ENCODE data around the gene CADM4. TPM values are rescaled to one million over a fixed set of nuclear protein-coding genes. Genes with fewer than 3 reads are reported as not detected.

The CADM4 gene
- total RNA-seq, 4 donors from 2014 or later, result 19.8 to 52.5 (median 31.6) TPM

GRCh38 chr19:43634872-43635560, 4.6 kb downstream of the CADM4 start:
- Histone ChIP-seq H3K36me3 (no peaks in the 10 kb centered on the region), H3K27me3 (no peaks in the 10 kb centered on the region), H3K27ac (peak overlapping the region in 3 of 4 donors; percentile 66 to 77 (median 68)), H3K9me3 (no peaks in the 10 kb centered on the region), H3K4me1 (peaks cover 0 to 32% (median under 1%) of the 10 kb centered on the region in 3 donors), H3K4me3 (peak overlapping the region in 1 of 2 donors; percentile 36)
- ATAC-seq, result no peak
- TF ChIP-seq POLR2AphosphoS5 (IDR thresholded peaks at IDR 0.05) (no peak), EP300 (IDR thresholded peaks at IDR 0.05) (no peak), POLR2A (IDR thresholded peaks at IDR 0.05) (no peak), CTCF (IDR thresholded peaks at IDR 0.05) (no peak)
- 0 to 25% methylated on average over 1 to 5 of the region's 17 CpGs for WGBS, 2 donors (ENCODE audit: low coverage in 1 of 2)

- Histone ChIP-seq H3K9me3 (no peaks in the 10 kb centered on the region), H3K4me1 (peaks cover 0 to 30% (median 0%) of the 10 kb centered on the region in 3 donors), H3K36me3 (no peaks in the 10 kb centered on the region), H3K27me3 (no peaks in the 10 kb centered on the region), H3K27ac (peak overlapping the region in 3 of 4 donors; percentile 66 to 77 (median 68)), H3K4me3 (peak overlapping the region in 1 of 2 donors; percentile 36)
- 24 to 30% methylated on average over 2 to 4 of the region's 5 CpGs for WGBS, 2 donors (ENCODE audit: low coverage in 1 of 2)
- no peak for ATAC-seq
- TF ChIP-seq CTCF (IDR thresholded peaks at IDR 0.05) (no peak), EP300 (IDR thresholded peaks at IDR 0.05) (no peak), POLR2AphosphoS5 (IDR thresholded peaks at IDR 0.05) (no peak), POLR2A (IDR thresholded peaks at IDR 0.05) (no peak)
These were observed 5.2 kb downstream of the CADM4 start for GRCh38 chr19:43634506-43634871.

- H3K27me3 ChIP-seq, result no peaks in the 10 kb centered on the region
- no peaks in the 10 kb centered on the region for H3K36me3 ChIP-seq
- H3K27ac ChIP-seq, result peak overlapping the region in 1 of 4 donors; percentile 66
- no peak for TF ChIP-seq POLR2AphosphoS5 (IDR thresholded peaks at IDR 0.05)
- TF ChIP-seq POLR2A (IDR thresholded peaks at IDR 0.05), result no peak
- no peak for TF ChIP-seq EP300 (IDR thresholded peaks at IDR 0.05)
- no peak for TF ChIP-seq CTCF (IDR thresholded peaks at IDR 0.05)
- ATAC-seq, result no peak
- H3K4me1 ChIP-seq, result peaks cover 0 to 27% (median 0%) of the 10 kb centered on the region in 3 donors
- no peak overlapping the region for H3K4me3 ChIP-seq
- no peaks in the 10 kb centered on the region for H3K9me3 ChIP-seq
- WGBS, 2 donors (ENCODE audit: low coverage in 1 of 2), result 85 to 100% methylated on average over 3 to 5 of the region's 5 CpGs
These were observed 5.6 kb downstream of the CADM4 start for GRCh38 chr19:43634068-43634467.

- Histone ChIP-seq H3K27ac (no peak overlapping the region), H3K4me3 (no peak overlapping the region), H3K4me1 (peaks cover 0 to 21% (median 0%) of the 10 kb centered on the region in 3 donors), H3K36me3 (no peaks in the 10 kb centered on the region), H3K9me3 (no peaks in the 10 kb centered on the region), H3K27me3 (no peaks in the 10 kb centered on the region)
- TF ChIP-seq CTCF (IDR thresholded peaks at IDR 0.05), result no peak
- TF ChIP-seq POLR2AphosphoS5 (IDR thresholded peaks at IDR 0.05), result no peak
- TF ChIP-seq EP300 (IDR thresholded peaks at IDR 0.05), result no peak
- TF ChIP-seq POLR2A (IDR thresholded peaks at IDR 0.05), result no peak
- 83 to 100% methylated on average over 1 to 2 of the region's 4 CpGs for WGBS, 2 donors (ENCODE audit: low coverage in 1 of 2)
- no peak for ATAC-seq
These were observed 6.1 kb downstream of the CADM4 start for GRCh38 chr19:43633520-43633919.

GRCh38 chr19:43631491-43631890, 8.2 kb downstream of the CADM4 start:
- no peaks in the 10 kb centered on the region for H3K9me3 ChIP-seq
- no peak overlapping the region for H3K4me3 ChIP-seq
- H3K36me3 ChIP-seq, result no peaks in the 10 kb centered on the region
- no peak overlapping the region for H3K27ac ChIP-seq
- WGBS, 2 donors (ENCODE audit: low coverage in 1 of 2), result 89 to 91% methylated on average over 5 of the region's 5 CpGs
- H3K4me1 ChIP-seq, result peaks cover 0 to 15% (median 0%) of the 10 kb centered on the region in 3 donors
- H3K27me3 ChIP-seq, result no peaks in the 10 kb centered on the region
- TF ChIP-seq POLR2AphosphoS5 (IDR thresholded peaks at IDR 0.05) (no peak), POLR2A (IDR thresholded peaks at IDR 0.05) (no peak), CTCF (IDR thresholded peaks at IDR 0.05) (no peak), EP300 (IDR thresholded peaks at IDR 0.05) (no peak)
- ATAC-seq, result no peak
